IPS-15b (cell line): ENCODE results near the gene FAM107A.

Experiments
- H3K27me3 ChIP-seq: one replicate; pipeline ENCODE4 v1.6.1; 2013; ENCODE audit warnings: low read length; ENCODE audit not compliant: control insufficient read depth, insufficient read depth
- H3K36me3 ChIP-seq: one replicate; pipeline ENCODE4 v1.6.1; 2013; ENCODE audit warnings: low read length; ENCODE audit not compliant: control insufficient read depth, insufficient read depth
- H3K4me1 ChIP-seq: one replicate; pipeline ENCODE4 v1.6.1; 2013; ENCODE audit warnings: mild to moderate bottlenecking, low read length; ENCODE audit not compliant: control insufficient read depth, insufficient read depth
- H3K4me3 ChIP-seq: one replicate; pipeline ENCODE4 v1.5.1; 2013; ENCODE audit warnings: low read depth, low read length
- H3K9ac ChIP-seq: one replicate; pipeline ENCODE4 v1.6.1; 2013; ENCODE audit warnings: low read depth, mild to moderate bottlenecking, low read length
- H3K9me3 ChIP-seq: one replicate; pipeline ENCODE4 v1.6.1; 2013; ENCODE audit warnings: mild to moderate bottlenecking, low read length; ENCODE audit not compliant: control insufficient read depth, insufficient read depth

The FAM107A gene

DNA sequence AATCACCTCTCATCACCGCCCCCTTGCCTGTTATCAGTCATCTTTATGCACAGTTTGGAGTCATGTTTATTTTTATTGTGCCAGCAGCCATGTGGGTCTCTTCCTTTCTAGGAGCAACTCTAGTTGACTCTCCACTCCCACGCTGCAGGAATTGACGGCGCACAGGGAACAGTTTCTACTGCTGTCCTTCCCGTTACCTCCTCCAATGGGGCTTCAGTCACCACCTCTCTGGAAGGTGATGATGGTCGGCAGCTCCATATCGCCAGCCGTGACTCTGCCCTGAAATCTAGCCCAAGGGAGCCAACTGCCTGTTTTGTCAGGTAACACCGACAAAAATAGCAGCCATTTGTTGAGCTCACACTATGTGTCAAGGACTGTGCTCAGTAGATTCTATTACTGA, 35.6 kb upstream of the FAM107A start:
- Histone ChIP-seq H3K27me3 (no peaks in the 10 kb centered on the region), H3K36me3 (no peaks in the 10 kb centered on the region), H3K9ac (no peak overlapping the region), H3K9me3 (no peaks in the 10 kb centered on the region), H3K4me1 (no peaks in the 10 kb centered on the region), H3K4me3 (no peak overlapping the region)

- Histone ChIP-seq H3K9ac (no peak overlapping the region), H3K27me3 (no peaks in the 10 kb centered on the region), H3K4me1 (no peaks in the 10 kb centered on the region), H3K4me3 (no peak overlapping the region), H3K9me3 (no peaks in the 10 kb centered on the region), H3K36me3 (no peaks in the 10 kb centered on the region)
Observed at GRCh38 chr3:58609990-58610389, 32.8 kb upstream of the FAM107A start.

DNA sequence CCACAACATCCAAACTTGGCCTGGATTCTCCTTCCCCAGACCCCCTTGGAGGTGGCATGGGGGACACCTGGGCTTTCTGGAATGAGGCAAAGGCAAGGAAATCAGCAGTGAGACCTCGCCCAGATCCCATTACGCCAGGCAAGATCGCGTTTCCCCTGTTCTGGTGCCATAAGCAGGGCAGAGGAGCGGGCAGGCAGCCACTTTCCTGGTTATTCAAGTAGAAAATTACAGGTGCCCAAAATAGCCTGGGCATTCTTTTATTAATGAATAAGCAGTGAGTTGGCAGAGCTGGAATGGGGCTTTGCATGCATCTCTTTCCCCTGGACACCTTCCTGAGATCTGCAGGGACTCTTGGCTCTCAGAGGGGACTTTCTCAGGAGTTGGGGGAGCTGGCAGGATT, 31.5 kb upstream of the FAM107A start:
- Histone ChIP-seq H3K27me3 (no peaks in the 10 kb centered on the region), H3K4me1 (no peaks in the 10 kb centered on the region), H3K4me3 (no peak overlapping the region), H3K9me3 (no peaks in the 10 kb centered on the region), H3K9ac (no peak overlapping the region), H3K36me3 (no peaks in the 10 kb centered on the region)

- Histone ChIP-seq H3K4me3 (no peak overlapping the region), H3K36me3 (no peaks in the 10 kb centered on the region), H3K9me3 (no peaks in the 10 kb centered on the region), H3K4me1 (no peaks in the 10 kb centered on the region), H3K27me3 (no peaks in the 10 kb centered on the region), H3K9ac (no peak overlapping the region)
Observed at GRCh38 chr3:58607816-58608215, 30.6 kb upstream of the FAM107A start.

- H3K4me1 ChIP-seq = no peaks in the 10 kb centered on the region
- H3K9me3 ChIP-seq = no peaks in the 10 kb centered on the region
- H3K36me3 ChIP-seq = no peaks in the 10 kb centered on the region
- no peaks in the 10 kb centered on the region for H3K27me3 ChIP-seq
- H3K9ac ChIP-seq = no peak overlapping the region
- H3K4me3 ChIP-seq = no peak overlapping the region
Observed at GRCh38 chr3:58606693-58607092, 29.5 kb upstream of the FAM107A start.

GRCh38 chr3:58604031-58604430, 26.8 kb upstream of the FAM107A start:
- H3K36me3 ChIP-seq = no peaks in the 10 kb centered on the region
- no peaks in the 10 kb centered on the region for H3K4me1 ChIP-seq
- no peak overlapping the region for H3K4me3 ChIP-seq
- H3K9ac ChIP-seq = no peak overlapping the region
- H3K9me3 ChIP-seq = no peaks in the 10 kb centered on the region
- H3K27me3 ChIP-seq = no peaks in the 10 kb centered on the region

DNA sequence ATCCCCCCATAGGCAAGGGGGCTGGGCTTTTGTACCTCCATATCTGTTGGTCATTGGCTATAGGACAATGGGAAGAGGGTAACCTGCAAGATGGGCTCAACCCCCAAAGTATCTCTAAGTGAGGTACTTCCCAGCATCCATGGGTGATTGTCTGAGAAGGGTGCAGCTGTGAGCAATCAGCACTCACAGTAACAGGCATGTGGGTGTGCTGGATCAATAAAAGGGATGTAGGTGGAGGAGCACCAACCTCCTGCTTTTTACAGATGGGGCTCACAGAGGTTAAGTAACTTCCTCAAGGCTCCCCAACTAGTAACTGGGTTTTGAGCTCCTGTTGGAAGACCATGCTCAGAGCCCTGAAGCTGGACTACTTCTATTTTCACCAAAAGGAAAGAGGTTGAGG, 26.4 kb upstream of the FAM107A start:
- no peaks in the 10 kb centered on the region for H3K36me3 ChIP-seq
- H3K9ac ChIP-seq = no peak overlapping the region
- no peak overlapping the region for H3K4me3 ChIP-seq
- no peaks in the 10 kb centered on the region for H3K9me3 ChIP-seq
- no peaks in the 10 kb centered on the region for H3K27me3 ChIP-seq
- no peaks in the 10 kb centered on the region for H3K4me1 ChIP-seq

GRCh38 chr3:58597770-58598310, 20.6 kb upstream of the FAM107A start:
- Histone ChIP-seq H3K27me3 (no peaks in the 10 kb centered on the region), H3K36me3 (no peaks in the 10 kb centered on the region), H3K9ac (no peak overlapping the region), H3K4me3 (no peak overlapping the region), H3K4me1 (no peaks in the 10 kb centered on the region), H3K9me3 (no peaks in the 10 kb centered on the region)

- Histone ChIP-seq H3K9ac (no peak overlapping the region), H3K4me1 (no peaks in the 10 kb centered on the region), H3K9me3 (no peaks in the 10 kb centered on the region), H3K27me3 (no peaks in the 10 kb centered on the region), H3K4me3 (no peak overlapping the region), H3K36me3 (no peaks in the 10 kb centered on the region)
Observed at GRCh38 chr3:58596834-58597518, 19.8 kb upstream of the FAM107A start.

- Histone ChIP-seq H3K4me3 (no peak overlapping the region), H3K4me1 (no peaks in the 10 kb centered on the region), H3K27me3 (no peaks in the 10 kb centered on the region), H3K36me3 (no peaks in the 10 kb centered on the region), H3K9me3 (no peaks in the 10 kb centered on the region), H3K9ac (no peak overlapping the region)
Observed at GRCh38 chr3:58594117-58594516, 16.9 kb upstream of the FAM107A start.

DNA sequence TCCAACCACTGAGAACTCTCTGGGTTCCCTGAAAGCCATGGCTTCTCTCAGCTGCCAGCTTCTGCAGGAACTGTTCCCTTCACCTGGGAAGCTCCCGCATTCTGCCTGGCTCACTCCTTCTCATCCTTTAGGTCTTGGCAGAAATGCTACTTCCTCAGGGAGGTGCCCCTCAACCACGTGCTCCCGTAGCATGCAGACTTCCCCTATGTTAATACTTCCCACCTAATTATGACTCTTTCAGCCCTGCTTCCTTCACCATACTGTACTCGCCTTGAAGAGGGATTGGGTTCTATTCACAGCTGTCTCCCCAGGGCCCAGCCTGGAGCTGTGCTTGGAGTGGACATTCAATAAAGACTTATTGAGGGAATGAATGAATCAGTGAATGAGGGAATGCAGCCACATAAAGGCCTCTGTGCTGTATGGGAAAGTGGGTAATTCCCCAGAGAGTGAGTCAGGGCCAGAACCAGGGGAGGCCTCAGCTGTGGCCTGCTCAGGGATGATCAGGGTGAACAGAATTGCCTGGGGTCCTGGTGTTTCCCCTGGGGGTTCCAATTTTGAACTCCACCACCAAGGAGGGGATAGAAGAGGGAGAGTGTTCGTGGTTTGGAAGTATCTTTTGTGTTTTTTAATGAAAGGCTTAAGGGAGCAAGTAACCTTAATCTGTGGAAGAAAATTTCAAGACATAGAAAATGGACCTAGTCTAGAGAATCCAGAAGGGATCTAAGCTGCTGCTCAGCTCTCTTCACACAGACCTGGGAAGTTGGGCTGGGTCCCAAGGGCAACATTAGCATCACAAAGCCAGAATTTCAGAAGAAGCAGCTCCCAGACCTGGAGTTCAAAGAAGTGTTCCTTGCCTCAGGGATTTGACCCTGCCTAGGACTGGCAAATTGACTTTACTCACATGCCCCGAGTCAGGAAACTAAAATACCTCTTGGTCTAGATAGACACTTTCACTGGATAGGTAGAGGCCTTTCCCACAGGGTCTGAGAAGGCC, 14.6 kb upstream of the FAM107A start:
- no peaks in the 10 kb centered on the region for H3K9me3 ChIP-seq
- H3K4me1 ChIP-seq = no peaks in the 10 kb centered on the region
- H3K36me3 ChIP-seq = no peaks in the 10 kb centered on the region
- H3K9ac ChIP-seq = no peak overlapping the region
- no peak overlapping the region for H3K4me3 ChIP-seq
- H3K27me3 ChIP-seq = peaks cover 9% of the 10 kb centered on the region
